HEK293T (cell line): Measurements from ENCODE around the gene WDR93.

Experiments
- CTCF ChIA-PET: fragments of 350-600 bp; formaldehyde crosslinking; extraction: SDS; loops from one replicate; lab custom pipeline; 2021; ENCODE audit warnings: antibody characterized with exemption, inconsistent platforms; lab: Yijun Ruan, JAX
- POLR2A ChIA-PET: fragments of 350-600 bp; formaldehyde crosslinking; extraction: SDS; loops from one replicate; lab custom pipeline; 2020; ENCODE audit warnings: antibody characterized with exemption, inconsistent platforms; lab: Yijun Ruan, JAX
- DNase-seq: peaks from one replicate; pipeline ENCODE4 v3.0.0; 2012; ENCODE audit warnings: mixed read lengths; ENCODE audit errors: extremely low spot score
- ARNT ChIP-seq: fragments of 450-650 bp; IDR thresholded peaks from 2 replicates; pipeline ENCODE4 v1.6.1; 2017; ENCODE audit warnings: mild to moderate bottlenecking
- BHLHE40 ChIP-seq: fragments of 450-650 bp; IDR thresholded peaks from 2 replicates; pipeline ENCODE4 v1.6.1; 2016; ENCODE audit warnings: mild to moderate bottlenecking, moderate library complexity, borderline replicate concordance
- CTBP1 ChIP-seq: fragments of 450-650 bp; IDR thresholded peaks from 2 replicates; pipeline ENCODE4 v1.6.1; 2016; ENCODE audit warnings: borderline replicate concordance
- ELF4 ChIP-seq: fragments of 450-650 bp; IDR thresholded peaks from 2 replicates; pipeline ENCODE4 v1.6.1; 2017; ENCODE audit warnings: antibody characterized with exemption
- FOXA1 ChIP-seq: fragments of 450-650 bp; IDR thresholded peaks from 2 replicates; pipeline ENCODE4 v1.6.1; 2016; ENCODE audit warnings: mild to moderate bottlenecking
- FOXK2 ChIP-seq: fragments of 450-650 bp; IDR thresholded peaks from 2 replicates; pipeline ENCODE4 v1.6.1; 2016; ENCODE audit warnings: mild to moderate bottlenecking
- FOXM1 ChIP-seq: fragments of 450-650 bp; IDR thresholded peaks from 2 replicates; pipeline ENCODE4 v1.6.1; 2017; ENCODE audit warnings: mild to moderate bottlenecking, borderline replicate concordance
- HDGF ChIP-seq: fragments of 450-650 bp; IDR thresholded peaks from 2 replicates; pipeline ENCODE4 v1.6.1; 2017; ENCODE audit warnings: antibody characterized with exemption, borderline replicate concordance
- L3MBTL2 ChIP-seq: fragments of 450-650 bp; conservative IDR thresholded peaks from 2 replicates; pipeline ENCODE4 v1.6.1; 2016; ENCODE audit warnings: mild to moderate bottlenecking
- LEF1 ChIP-seq: fragments of 450-650 bp; IDR thresholded peaks from 2 replicates; pipeline ENCODE4 v1.6.1; 2017; ENCODE audit warnings: mild to moderate bottlenecking, borderline replicate concordance
- NFRKB ChIP-seq: fragments of 450-650 bp; IDR thresholded peaks from 2 replicates; pipeline ENCODE4 v1.6.1; 2016; ENCODE audit warnings: mild to moderate bottlenecking, moderate library complexity
- SP1 ChIP-seq: fragments of 450-650 bp; IDR thresholded peaks from 2 replicates; pipeline ENCODE4 v1.6.1; 2017
- SUZ12 ChIP-seq: fragments of 450-650 bp; IDR thresholded peaks from 2 replicates; pipeline ENCODE4 v1.6.1; 2016; ENCODE audit warnings: mild to moderate bottlenecking
- TARDBP ChIP-seq: fragments of 450-650 bp; IDR thresholded peaks from 2 replicates; pipeline ENCODE4 v1.6.1; 2016
- ZNF384 ChIP-seq: fragments of 450-650 bp; IDR thresholded peaks from 2 replicates; pipeline ENCODE4 v1.6.1; 2016
- TF ChIP-seq, protein P1 (sequence below): fragments of 450-650 bp; IDR thresholded peaks from 2 replicates; pipeline ENCODE4 v1.6.1; 2016

Gene WDR93

DNA sequence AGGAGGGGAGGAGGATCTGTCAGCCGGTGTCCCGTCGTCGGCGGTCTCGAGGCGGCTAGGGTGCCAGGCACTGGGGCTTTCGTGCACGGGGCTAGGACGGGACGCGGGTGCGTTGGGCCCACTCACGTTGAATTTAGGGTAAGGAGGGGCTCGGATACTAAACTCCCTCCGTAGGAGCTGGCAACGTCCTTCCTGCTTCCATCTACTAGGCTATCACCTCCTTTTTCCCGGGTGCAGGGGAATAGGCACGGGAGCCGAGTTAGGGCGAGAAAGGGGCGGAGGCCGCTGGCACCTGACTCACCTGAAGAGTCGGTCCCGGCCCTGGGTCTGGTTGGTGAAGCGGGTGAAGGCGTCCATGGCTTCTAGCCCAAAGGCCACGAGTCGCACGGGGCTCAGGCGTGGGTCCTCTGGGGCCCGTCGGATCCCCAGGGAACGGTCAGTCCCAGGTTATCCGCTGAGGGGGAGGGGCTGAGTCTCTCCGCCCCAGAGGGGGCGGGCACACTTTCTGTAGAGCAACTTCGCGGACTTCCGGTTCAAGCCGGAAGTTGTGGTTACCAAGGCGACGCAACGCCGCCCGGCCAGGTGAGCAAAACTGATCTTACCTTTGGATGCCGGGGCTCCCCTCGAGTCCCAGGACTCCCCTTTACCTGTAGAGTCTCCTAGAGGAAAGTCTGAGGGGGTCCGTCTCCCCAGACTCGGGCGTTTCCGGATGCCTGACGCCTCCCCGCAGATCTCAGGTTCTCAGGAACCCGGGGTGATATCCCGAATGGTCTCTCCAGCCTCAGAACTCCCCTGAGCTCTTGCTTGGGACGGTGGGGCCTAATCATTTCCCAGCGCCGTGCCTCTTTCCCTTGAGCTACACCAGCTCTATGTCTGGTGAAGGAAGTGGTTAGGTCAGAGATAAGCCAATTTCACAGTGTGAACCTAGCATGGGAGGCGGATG is at the start of gene WDR93, which contains the start of gene PEX11A:
Gene WDR93 (plus strand): TSS at position 536 of the 943 bp plus-strand sequence. CDS start 10,936 bp downstream, outside the sequence.
Gene PEX11A (minus strand): TSS at position 479 of the 943 bp plus-strand sequence. CDS start 122 bp downstream, at position 357.
- CTCF ChIA-PET, result interaction anchor here (0.6 to 0.7 kb wide), 2 partner anchors 292 to 299 kb away, joined by 3 read pairs; no protein-coding TSS in a partner anchor
- TF ChIP-seq L3MBTL2 (peak; percentile 25; the same call in 1 of the 2 replicates), CTBP1 (no peak)
- POLR2A ChIA-PET, result no interaction called here

DNA sequence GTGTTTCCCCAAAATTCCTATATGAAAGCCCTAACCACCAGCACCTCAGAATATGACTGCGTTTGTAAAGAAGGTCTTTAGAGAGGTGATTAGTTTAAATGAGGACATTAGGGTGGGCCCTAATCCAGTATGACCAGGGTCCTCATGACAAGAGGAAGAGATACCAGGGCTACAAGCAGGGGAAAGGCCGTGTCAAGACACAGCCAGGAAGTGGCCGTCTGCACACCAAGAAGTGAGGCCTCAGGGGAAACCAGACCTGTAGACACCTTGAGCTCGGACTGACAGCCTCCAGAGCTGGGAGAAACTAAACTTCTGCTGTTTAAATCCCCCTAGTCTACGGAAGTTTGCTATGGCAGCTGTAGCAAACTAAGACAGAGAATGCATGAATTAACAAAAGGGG is 49.6 kb upstream of the WDR93 start:
- POLR2A ChIA-PET, result no interaction called here
- CTCF ChIA-PET, result no interaction called here
- TF ChIP-seq L3MBTL2, result no peak
- no peak for TF ChIP-seq CTBP1
- TF ChIP-seq ZNF384, result no peak
- TF ChIP-seq SUZ12, result no peak
- no peak for DNase-seq

More for the DNA sequence above, at the start of gene WDR93, which contains the start of gene PEX11A:
- peak; percentile 95 for DNase-seq

DNA sequence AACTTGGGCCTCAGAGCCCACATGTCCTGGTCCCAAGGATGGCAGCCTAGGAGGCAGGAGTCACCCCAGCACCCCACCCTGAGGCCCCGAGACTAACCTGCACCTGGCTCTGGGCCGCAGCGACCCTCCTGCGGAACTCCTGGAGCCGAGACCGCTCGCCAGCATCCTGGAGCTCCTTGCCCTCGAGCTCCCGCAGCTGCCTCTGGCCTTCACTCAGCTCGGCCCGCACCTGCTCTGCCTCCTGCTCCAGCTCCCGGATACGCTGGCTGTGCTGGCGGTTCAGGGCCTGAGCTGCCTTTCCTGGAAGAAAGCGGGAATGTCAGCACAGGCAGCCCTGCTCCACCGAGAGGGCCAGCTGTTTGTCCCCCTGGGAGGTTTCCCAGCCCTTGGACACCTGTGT is 48.5 kb upstream of the WDR93 start:
- CTCF ChIA-PET, result interaction anchor here (0.6 kb wide), 1 partner anchor 118 kb away, joined by 3 read pairs; no protein-coding TSS in a partner anchor
- POLR2A ChIA-PET, result interaction anchor here (0.6 kb wide), 1 partner anchor 364 kb away, joined by 3 read pairs; no protein-coding TSS in a partner anchor
- DNase-seq, result no peak
- no peak for TF ChIP-seq NFRKB
- TF ChIP-seq LEF1, result no peak
- TF ChIP-seq, protein P1, sequence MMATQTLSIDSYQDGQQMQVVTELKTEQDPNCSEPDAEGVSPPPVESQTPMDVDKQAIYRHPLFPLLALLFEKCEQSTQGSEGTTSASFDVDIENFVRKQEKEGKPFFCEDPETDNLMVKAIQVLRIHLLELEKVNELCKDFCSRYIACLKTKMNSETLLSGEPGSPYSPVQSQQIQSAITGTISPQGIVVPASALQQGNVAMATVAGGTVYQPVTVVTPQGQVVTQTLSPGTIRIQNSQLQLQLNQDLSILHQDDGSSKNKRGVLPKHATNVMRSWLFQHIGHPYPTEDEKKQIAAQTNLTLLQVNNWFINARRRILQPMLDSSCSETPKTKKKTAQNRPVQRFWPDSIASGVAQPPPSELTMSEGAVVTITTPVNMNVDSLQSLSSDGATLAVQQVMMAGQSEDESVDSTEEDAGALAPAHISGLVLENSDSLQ, result no peak
- TF ChIP-seq SP1, result no peak
- TF ChIP-seq ZNF384, result no peak
- no peak for TF ChIP-seq ARNT
- no peak for TF ChIP-seq CTBP1
- TF ChIP-seq ELF4, result no peak
- TF ChIP-seq FOXM1, result no peak
- TF ChIP-seq FOXK2, result no peak
- TF ChIP-seq FOXA1, result no peak
- TF ChIP-seq TARDBP, result no peak
- no peak for TF ChIP-seq SUZ12
- TF ChIP-seq L3MBTL2, result no peak
- TF ChIP-seq HDGF, result no peak
- TF ChIP-seq BHLHE40, result no peak

DNA sequence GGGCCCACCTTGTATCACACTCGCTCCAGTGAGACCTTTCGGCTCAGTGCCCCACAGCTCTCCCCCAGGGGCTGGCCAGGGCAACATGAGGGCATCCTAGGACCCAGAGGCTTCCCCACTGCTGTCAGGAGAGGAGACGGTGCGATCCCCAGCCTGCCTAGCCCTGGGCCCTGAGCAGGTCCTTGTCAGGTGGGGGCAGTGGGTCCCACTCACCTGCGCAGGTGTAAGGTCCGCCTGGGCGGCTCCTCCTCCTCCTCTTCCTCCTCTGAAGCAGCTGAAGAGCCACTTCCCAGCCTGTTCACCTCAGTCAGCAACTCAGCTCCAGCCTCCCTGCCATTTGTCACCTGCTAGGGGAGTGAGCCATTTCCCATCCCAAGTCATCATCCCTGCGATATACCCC is 44.9 kb upstream of the WDR93 start:
- no peak for DNase-seq
- ChIA-PET POLR2A (no interaction called here), CTCF (interaction anchor here (0.6 to 1.5 kb wide), 2 partner anchors 27 to 130 kb away, joined by 3 to 6 read pairs; no protein-coding TSS in a partner anchor)
- TF ChIP-seq HDGF (no peak), NFRKB (no peak), ZNF384 (no peak), TARDBP (no peak), FOXA1 (no peak), FOXM1 (no peak), LEF1 (no peak), ELF4 (no peak), L3MBTL2 (no peak), CTBP1 (no peak), SP1 (no peak), BHLHE40 (no peak), SUZ12 (no peak), ARNT (no peak), FOXK2 (no peak)
- TF ChIP-seq, protein P1, result no peak

DNA sequence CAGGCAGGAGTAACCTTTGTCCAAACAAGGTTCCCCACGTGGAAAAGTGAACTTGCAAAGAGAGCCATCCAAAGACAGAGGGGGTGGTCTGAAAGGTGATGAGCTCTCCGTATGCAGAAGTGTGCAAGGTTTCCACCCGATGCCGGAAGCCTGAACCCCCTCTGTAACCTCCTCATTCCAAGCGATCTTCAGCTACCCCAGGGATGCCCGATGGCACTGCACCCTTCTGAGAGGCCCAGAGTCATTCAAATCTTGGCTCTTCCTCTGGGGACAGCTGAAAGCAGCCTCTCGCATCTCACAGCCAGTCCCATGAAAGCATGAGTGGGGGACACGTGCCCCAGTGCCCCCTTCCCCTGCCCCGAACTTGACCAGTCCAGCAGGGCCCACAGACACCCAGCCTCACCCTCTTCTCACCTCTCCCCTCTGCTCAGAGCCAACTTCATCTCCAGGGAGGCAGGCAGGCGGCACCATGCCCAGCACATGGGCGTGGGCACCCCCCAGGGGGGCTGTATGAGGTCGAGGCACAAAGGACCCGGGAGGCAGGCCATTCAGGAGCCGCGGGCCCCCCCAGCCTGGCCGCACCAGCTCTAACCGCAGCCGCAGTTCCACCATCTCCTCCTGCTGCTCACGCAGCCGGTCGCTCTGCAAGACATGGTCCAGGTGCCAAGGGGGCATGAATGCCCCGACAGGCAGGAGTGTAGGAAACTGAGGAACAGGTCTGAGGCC is 44.0 kb upstream of the WDR93 start:
- DNase-seq, result no peak
- ChIA-PET CTCF (interaction anchor here (0.6 to 1.8 kb wide), 4 partner anchors 11 to 131 kb away, joined by 3 to 12 read pairs (median 4); no protein-coding TSS in a partner anchor), POLR2A (interaction anchor here (1.5 to 2.4 kb wide), 2 partner anchors 19 to 104 kb away, joined by 6 to 8 read pairs; partner anchors contain the start of gene MESP1)
- no peak for TF ChIP-seq ARNT
- TF ChIP-seq SUZ12, result no peak
- TF ChIP-seq LEF1, result no peak
- TF ChIP-seq SP1, result no peak
- TF ChIP-seq L3MBTL2, result no peak
- no peak for TF ChIP-seq ELF4
- TF ChIP-seq CTBP1, result no peak
- no peak for TF ChIP-seq FOXM1

DNA sequence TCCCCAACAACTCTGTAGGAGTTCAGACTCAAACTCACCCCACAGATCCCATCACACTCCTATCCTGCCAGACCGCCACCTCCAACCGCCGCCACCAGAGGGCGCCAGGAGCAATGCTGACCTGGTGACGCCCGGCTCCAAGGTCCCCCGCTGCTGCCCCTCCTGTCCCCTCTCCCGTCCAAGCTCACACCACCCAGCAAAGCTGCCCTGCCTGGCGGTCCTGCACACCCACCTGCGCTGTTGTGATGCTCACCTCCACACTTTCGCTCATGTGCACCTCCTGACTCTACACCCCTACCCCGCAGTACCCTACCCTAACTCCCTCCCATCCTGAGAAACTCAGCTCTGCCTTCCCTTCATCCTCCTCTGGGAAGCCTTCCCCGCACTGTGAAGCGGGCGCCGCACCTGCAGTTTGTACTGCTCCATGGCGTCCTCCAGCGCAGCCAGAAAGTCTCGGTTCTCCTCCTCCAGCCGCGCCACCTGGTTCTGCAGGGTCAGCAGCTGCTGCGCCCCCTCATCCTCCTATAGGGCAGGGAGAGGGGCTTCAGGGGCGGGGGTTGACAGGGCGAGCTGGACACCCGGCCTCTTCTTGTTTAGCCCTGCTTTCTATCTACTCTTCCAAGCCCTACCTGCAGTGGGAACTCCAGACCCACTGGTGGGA is 43.3 kb upstream of the WDR93 start:
- CTCF ChIA-PET, result interaction anchor here (0.6 to 1.8 kb wide), 8 partner anchors 10 to 937 kb away, joined by 3 to 12 read pairs (median 4); no protein-coding TSS in a partner anchor
- peak; percentile 93 for DNase-seq
- POLR2A ChIA-PET, result interaction anchor here (1.5 to 2.4 kb wide), 2 partner anchors 18 to 103 kb away, joined by 6 to 8 read pairs; partner anchors contain the start of gene MESP1
- TF ChIP-seq SP1, result no peak
- TF ChIP-seq TARDBP, result no peak
- TF ChIP-seq CTBP1, result no peak
- no peak for TF ChIP-seq SUZ12
- no peak for TF ChIP-seq ELF4
- no peak for TF ChIP-seq ZNF384
- no peak for TF ChIP-seq ARNT
- TF ChIP-seq LEF1, result no peak
- no peak for TF ChIP-seq BHLHE40
- TF ChIP-seq FOXK2, result no peak
- TF ChIP-seq L3MBTL2, result no peak
- TF ChIP-seq NFRKB, result no peak
- TF ChIP-seq FOXA1, result no peak
- TF ChIP-seq HDGF, result no peak
- TF ChIP-seq FOXM1, result no peak
- TF ChIP-seq, protein P1, result no peak
